ENCODE data around the gene PRSS48. TPM values are rescaled to one million over a fixed set of nuclear protein-coding genes. Genes with fewer than 3 reads are reported as not detected.
"Not testable (repeated sequence)": the region's sequence is repeated elsewhere in the genome, so short reads cannot be mapped to it uniquely, and the experiment has no call there.

The PRSS48 gene
- polyA plus RNA-seq, 1 experiment, result not detected

GRCh38 chr4:151250706-151251105 is 26.3 kb upstream of the PRSS48 start:
- ChIA-PET CTCF (interaction anchor here (0.6 to 1.1 kb wide), 2 partner anchors 34 to 1780 kb away, joined by 3 read pairs; no protein-coding TSS in a partner anchor), POLR2A (no interaction called here)
- no peaks in the 10 kb centered on the region; the same call in 1 of the 2 replicates for H3K9me3 ChIP-seq (ENCODE audit: control insufficient read depth, insufficient read depth, low read length)
- H3K27ac ChIP-seq (ENCODE audit: low read depth, low read length), result no peak overlapping the region
- no peak overlapping the region for H3K4me3 ChIP-seq (ENCODE audit: low read depth, low read length)
- DNase-seq (ENCODE audit: low read depth, low spot score), result no peak
- TF ChIP-seq CTCF (IDR thresholded peaks at IDR 0.05; ENCODE audit: low read depth, low read length), result no peak
- no peaks in the 10 kb centered on the region for H3K27me3 ChIP-seq (ENCODE audit: control insufficient read depth, insufficient read depth, low read length)

DNA sequence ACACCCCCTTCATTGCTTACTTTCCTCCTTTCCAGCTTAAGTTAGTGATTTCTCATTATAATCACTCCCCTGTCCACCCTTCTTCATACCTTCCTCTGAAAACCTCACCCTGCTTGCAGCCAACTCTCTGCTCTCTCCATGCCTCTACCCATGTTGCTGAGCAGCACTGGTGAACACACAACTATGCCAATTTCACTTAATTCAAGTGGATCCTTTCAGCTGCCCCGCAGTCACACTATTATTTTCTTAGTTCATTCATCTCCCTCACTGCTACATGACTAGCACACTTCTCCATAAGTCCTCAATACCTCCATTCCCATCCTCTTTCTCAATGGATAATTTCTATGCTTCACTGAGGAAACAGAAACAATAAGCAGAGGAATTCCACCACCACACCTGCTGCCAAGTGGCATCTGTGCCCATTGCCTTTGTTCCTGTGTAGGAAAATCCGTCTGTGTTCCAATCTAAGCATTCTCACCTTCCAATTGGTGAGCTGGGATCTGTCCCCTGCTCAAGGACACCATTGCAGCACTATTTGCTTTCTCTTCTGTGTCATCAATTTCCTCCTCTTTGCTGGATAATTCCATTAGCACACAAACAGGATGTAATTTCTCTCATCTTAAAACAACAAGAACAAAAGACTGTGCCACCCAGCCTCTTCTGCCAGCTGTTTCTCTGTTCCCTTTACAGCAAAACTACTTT is 25.2 kb upstream of the PRSS48 start:
- Histone ChIP-seq H3K27ac (ENCODE audit: low read depth, low read length) (no peak overlapping the region), H3K4me3 (ENCODE audit: low read depth, low read length) (no peak overlapping the region), H3K27me3 (ENCODE audit: control insufficient read depth, insufficient read depth, low read length) (no peaks in the 10 kb centered on the region), H3K9me3 (ENCODE audit: control insufficient read depth, insufficient read depth, low read length) (no peaks in the 10 kb centered on the region; the same call in 1 of the 2 replicates)
- ChIA-PET CTCF (no interaction called here), POLR2A (no interaction called here)
- TF ChIP-seq CTCF (IDR thresholded peaks at IDR 0.05; ENCODE audit: low read depth, low read length), result no peak
- DNase-seq (ENCODE audit: low read depth, low spot score), result no peak

DNA sequence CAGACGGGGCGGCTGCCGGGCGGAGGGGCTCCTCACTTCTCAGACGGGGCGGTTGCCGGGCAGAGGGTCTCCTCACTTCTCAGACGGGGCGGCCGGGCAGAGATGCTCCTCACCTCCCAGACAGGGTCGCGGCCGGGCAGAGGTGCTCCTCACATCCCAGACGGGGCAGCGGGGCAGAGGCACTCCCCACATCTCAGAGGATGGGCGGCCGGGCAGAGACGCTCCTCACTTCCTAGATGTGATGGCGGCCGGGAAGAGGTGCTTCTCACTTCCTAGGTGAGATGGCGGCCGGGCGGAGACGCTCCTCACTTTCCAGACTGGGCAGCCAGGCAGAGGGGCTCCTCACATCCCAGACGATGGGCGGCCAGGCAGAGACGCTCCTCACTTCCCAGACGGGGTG is 21.7 kb upstream of the PRSS48 start:
- POLR2A ChIA-PET; H3K27ac ChIP-seq (ENCODE audit: low read depth, low read length); H3K4me3 ChIP-seq (ENCODE audit: low read depth, low read length); DNase-seq (ENCODE audit: low read depth, low spot score); H3K9me3 ChIP-seq (ENCODE audit: control insufficient read depth, insufficient read depth, low read length); H3K27me3 ChIP-seq (ENCODE audit: control insufficient read depth, insufficient read depth, low read length): not testable (repeated sequence)
- CTCF ChIA-PET, result interaction anchor here (1.0 kb wide), 1 partner anchor 16 kb away, joined by 3 read pairs; no protein-coding TSS in a partner anchor

GRCh38 chr4:151255680-151256079 is 21.3 kb upstream of the PRSS48 start:
- CTCF ChIA-PET, result interaction anchor here (1.0 kb wide), 1 partner anchor 16 kb away, joined by 3 read pairs; no protein-coding TSS in a partner anchor
- DNase-seq (ENCODE audit: low read depth, low spot score); H3K4me3 ChIP-seq (ENCODE audit: low read depth, low read length); H3K9me3 ChIP-seq (ENCODE audit: control insufficient read depth, insufficient read depth, low read length); H3K27me3 ChIP-seq (ENCODE audit: control insufficient read depth, insufficient read depth, low read length); H3K27ac ChIP-seq (ENCODE audit: low read depth, low read length); POLR2A ChIA-PET: not testable (repeated sequence)

DNA sequence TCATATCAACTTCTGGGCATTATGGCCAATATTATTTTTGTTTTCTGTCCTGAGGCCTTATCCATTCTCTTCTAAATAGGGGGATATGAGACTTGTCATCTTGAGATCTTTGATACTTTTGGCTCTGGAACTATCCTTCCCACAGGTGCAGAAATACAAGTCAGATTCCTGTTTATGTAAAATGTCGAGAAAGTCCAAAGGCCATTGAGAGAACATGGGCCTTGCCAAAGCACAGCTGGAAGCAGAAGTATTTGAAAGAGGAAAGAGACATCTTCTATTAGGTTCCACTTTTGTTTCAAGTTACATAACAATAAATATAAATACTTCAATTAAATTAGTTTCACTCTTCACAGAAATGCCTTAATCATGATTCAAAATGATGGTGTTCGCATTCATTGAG is 20.8 kb upstream of the PRSS48 start:
- Histone ChIP-seq H3K27me3 (ENCODE audit: control insufficient read depth, insufficient read depth, low read length) (no peaks in the 10 kb centered on the region), H3K4me3 (ENCODE audit: low read depth, low read length) (no peak overlapping the region), H3K27ac (ENCODE audit: low read depth, low read length) (no peak overlapping the region), H3K9me3 (ENCODE audit: control insufficient read depth, insufficient read depth, low read length) (no peaks in the 10 kb centered on the region; the same call in 1 of the 2 replicates)
- TF ChIP-seq CTCF (IDR thresholded peaks at IDR 0.05; ENCODE audit: low read depth, low read length), result no peak
- ChIA-PET POLR2A (no interaction called here), CTCF (interaction anchor here (1.0 kb wide), 1 partner anchor 15 kb away, joined by 3 read pairs; no protein-coding TSS in a partner anchor)
- no peak for DNase-seq (ENCODE audit: low read depth, low spot score)

DNA sequence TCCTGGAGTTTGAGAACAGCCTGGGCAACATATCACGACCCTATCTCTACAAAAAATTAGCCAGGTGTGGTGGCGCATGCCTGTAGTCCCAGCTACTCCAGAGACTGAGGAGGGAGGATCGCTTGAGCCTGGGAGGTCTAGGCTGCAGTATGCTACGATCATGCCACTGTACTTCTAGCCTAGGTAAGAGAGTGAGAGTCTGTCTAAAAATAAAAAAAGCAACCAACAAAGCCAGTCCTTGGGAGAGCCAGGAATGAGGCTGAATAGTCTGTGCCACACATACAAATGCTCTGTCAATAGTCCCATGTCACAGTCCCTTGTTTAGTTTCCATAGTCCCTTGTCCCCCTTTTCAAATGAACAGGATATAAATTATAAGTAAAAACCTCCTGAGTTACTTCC is 19.3 kb upstream of the PRSS48 start:
- POLR2A ChIA-PET, result no interaction called here
- no peak for DNase-seq (ENCODE audit: low read depth, low spot score)
- CTCF ChIA-PET, result no interaction called here

More for the DNA sequence above, 19.3 kb upstream of the PRSS48 start:
- Histone ChIP-seq H3K9me3 (ENCODE audit: control insufficient read depth, insufficient read depth, low read length) (no peaks in the 10 kb centered on the region; the same call in 1 of the 2 replicates), H3K27me3 (ENCODE audit: control insufficient read depth, insufficient read depth, low read length) (no peaks in the 10 kb centered on the region), H3K4me3 (ENCODE audit: low read depth, low read length) (no peak overlapping the region), H3K27ac (ENCODE audit: low read depth, low read length) (no peak overlapping the region)
- no peak for TF ChIP-seq CTCF (IDR thresholded peaks at IDR 0.05; ENCODE audit: low read depth, low read length)

All from AG04450 (cell line).